Prostate gland (tissue), 2 donors: ENCODE results near the gene PNKP. TPM values are rescaled to one million over a fixed set of nuclear protein-coding genes. Genes with fewer than 3 reads are reported as not detected.

Source experiments
- DNase-seq: peaks from one replicate; pipeline ENCODE4 v3.0.0-alpha.2; 2019; ENCODE audit warnings: low spot score
- H3K27ac ChIP-seq, 2 donors: fragments of 200-600 bp; sonication (generic); 2 replicates each; pipeline ENCODE4 v1.5.1; 2017 to 2019
- H3K27me3 ChIP-seq: fragments of 200-600 bp; sonication (generic); replicated peaks from 2 replicates; pipeline ENCODE4 v1.5.1; 2019; ENCODE audit not compliant: insufficient read depth
- H3K36me3 ChIP-seq, 2 donors: fragments of 200-600 bp; sonication (generic); 1 replicate in 1 of 2; 2 replicates in 1 of 2; pipeline versions ENCODE4 v1.5.1 to v1.8.1; 2017 to 2019
- H3K4me1 ChIP-seq: fragments of 200-600 bp; sonication (generic); replicated peaks from 2 replicates; pipeline ENCODE4 v1.5.1; 2019
- H3K4me3 ChIP-seq, 2 donors: fragments of 200-600 bp; sonication (generic); 2 replicates each; pipeline ENCODE4 v1.5.1; 2017 to 2019
- H3K9me3 ChIP-seq: fragments of 200-600 bp; sonication (generic); 2 replicates; pipeline ENCODE4 v1.5.1; 2017
- POLR2A ChIP-seq: fragments of 450-650 bp; IDR thresholded peaks from one replicate; pipeline ENCODE4 v1.6.1; 2016; ENCODE audit warnings: antibody characterized with exemption, mild to moderate bottlenecking
- POLR2AphosphoS5 ChIP-seq: sonication (generic); formaldehyde crosslinking; IDR thresholded peaks from one replicate; pipeline ENCODE4 v1.6.1; 2017; ENCODE audit warnings: antibody characterized with exemption
- WGBS: methylation state at CpG from one replicate; pipeline ENCODE4 v1.1.5; 2018; 5-methylcytosine and 5-hydroxymethylcytosine counted together
- intact Hi-C: fragments of 100-400 bp; cut with DNase I; formaldehyde crosslinking; loops from one replicate; pipeline ENCODE4 v1.14.2; 2022
- total RNA-seq, 2 donors: library from RNA; depleted of rRNA; stranded (reverse); fragments of >200 nt; gene quantifications; one replicate each; pipeline ENCODE4 v1.1.0, GENCODE V29; 2016
- TF ChIP-seq, protein P1 (sequence below), 4 experiments: fragments of 200-600 bp in 2 of 4; fragments of 450-650 bp in 2 of 4; sonication (generic) in 2 of 4; IDR thresholded peaks; 1 replicate in 3 of 4; 2 replicates in 1 of 4; pipeline ENCODE4 v1.5.1; 2016 to 2019; ENCODE audit warnings: antibody characterized with exemption in 4 of 4, mild to moderate bottlenecking in 2 of 4, moderate library complexity in 2 of 4

The PNKP gene
- total RNA-seq, 2 donors from 2014 or later = 64.9 to 128 TPM

- WGBS = 82% methylated on average over 5 of the region's 5 CpGs
- H3K4me3 ChIP-seq = no peak overlapping the region
- no peaks in the 10 kb centered on the region for H3K4me1 ChIP-seq
- DNase-seq = no peak
- H3K27ac ChIP-seq = no peak overlapping the region
- no peaks in the 10 kb centered on the region for H3K36me3 ChIP-seq
- intact Hi-C loops = no loop called here
- no peaks in the 10 kb centered on the region for H3K9me3 ChIP-seq
- TF ChIP-seq, protein P1, sequence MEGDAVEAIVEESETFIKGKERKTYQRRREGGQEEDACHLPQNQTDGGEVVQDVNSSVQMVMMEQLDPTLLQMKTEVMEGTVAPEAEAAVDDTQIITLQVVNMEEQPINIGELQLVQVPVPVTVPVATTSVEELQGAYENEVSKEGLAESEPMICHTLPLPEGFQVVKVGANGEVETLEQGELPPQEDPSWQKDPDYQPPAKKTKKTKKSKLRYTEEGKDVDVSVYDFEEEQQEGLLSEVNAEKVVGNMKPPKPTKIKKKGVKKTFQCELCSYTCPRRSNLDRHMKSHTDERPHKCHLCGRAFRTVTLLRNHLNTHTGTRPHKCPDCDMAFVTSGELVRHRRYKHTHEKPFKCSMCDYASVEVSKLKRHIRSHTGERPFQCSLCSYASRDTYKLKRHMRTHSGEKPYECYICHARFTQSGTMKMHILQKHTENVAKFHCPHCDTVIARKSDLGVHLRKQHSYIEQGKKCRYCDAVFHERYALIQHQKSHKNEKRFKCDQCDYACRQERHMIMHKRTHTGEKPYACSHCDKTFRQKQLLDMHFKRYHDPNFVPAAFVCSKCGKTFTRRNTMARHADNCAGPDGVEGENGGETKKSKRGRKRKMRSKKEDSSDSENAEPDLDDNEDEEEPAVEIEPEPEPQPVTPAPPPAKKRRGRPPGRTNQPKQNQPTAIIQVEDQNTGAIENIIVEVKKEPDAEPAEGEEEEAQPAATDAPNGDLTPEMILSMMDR (IDR thresholded peaks at IDR 0.05) = no peak
- TF ChIP-seq POLR2A (no peak), POLR2AphosphoS5 (no peak)
- no peaks in the 10 kb centered on the region for H3K27me3 ChIP-seq
Measured at GRCh38 chr19:49910179-49910578, 42.8 kb upstream of the PNKP start.

DNA sequence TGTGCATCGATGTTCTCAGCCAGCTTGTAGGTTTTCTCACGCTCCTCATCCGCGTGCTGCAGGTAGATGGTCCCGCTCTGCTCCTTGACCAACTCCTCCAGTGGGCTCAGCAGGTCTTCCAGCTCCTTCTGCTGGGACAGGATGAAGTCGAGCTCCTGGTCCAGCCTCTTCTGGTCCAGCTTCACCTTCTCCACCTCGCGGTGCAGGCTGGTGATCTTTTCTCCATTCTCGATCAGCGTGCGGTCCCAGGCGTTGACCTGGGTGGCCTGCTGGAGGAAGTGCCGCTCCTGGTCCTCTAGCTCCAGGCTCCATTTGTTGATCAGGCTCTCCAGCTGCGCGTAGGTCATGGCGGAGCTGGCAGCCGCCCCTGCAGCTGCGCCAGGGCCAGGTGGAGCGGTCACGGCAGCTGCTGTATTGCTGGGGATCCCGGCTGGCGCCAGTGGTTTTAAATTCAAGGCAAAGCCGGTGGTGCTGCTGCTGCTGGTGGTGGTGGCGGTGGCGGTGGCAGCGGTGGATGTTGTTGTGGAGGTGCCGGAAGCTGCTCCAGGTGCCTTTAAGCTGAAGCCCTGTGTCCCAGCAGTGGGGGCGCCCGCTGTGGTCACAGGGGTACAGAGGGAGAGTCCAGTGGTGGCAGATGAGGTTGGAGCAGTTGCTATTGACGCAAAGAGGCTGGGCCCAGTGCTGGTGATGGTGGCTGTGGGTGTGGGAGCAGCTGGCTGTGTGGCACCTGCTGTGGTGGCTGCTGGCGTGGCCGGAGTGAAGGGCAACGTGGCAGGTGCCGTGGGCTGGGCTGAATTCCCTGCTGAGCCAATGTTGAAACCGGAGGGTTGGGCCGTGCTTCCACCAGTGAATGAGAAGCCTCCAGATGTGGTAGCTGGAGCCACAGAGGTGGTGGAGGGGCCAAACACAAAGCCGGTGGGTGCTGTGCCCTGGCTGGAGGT, 41.4 kb upstream of the PNKP start:
- DNase-seq = no peak
- Histone ChIP-seq H3K27ac (no peak overlapping the region), H3K36me3 (no peaks in the 10 kb centered on the region), H3K27me3 (no peaks in the 10 kb centered on the region), H3K9me3 (no peaks in the 10 kb centered on the region), H3K4me1 (no peaks in the 10 kb centered on the region), H3K4me3 (no peak overlapping the region)
- TF ChIP-seq, protein P1 (IDR thresholded peaks at IDR 0.05) = no peak
- TF ChIP-seq POLR2AphosphoS5 = no peak
- no peak for TF ChIP-seq POLR2A
- 97% methylated on average over 37 of the region's 37 CpGs for WGBS
- intact Hi-C loops = no loop called here

DNA sequence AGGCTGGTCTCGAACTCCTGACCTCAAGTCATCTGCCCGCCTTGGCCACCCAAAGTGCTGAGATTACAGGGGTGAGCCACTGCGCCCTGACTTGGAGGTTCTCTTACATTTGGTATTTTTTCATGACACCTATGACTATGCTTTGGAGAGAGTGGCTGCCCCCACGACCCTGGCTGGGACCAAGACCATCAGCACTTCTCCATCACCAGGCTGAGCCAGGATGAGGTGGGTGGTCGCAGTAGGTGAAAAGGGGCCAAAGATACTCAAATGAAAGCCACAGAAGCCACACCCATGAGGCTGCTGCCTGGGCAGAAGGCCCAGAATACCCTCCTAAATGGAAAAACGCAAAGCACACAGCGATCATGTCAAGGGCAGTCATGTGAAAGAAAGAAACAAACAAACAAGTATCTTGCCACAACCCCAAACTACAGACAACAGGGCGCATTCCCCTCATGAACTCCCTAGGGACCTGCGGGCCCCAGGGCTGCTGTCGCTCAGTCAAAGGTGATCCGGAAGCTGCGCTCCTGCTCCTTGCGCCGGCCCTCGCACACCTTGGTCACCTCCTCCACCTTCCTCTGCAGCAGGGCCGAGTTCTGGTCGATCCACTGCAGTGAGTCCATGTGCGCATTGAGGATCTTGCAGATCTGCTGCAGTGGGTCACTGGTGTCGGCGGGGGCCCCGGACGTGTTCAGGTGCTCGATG, 40.5 kb upstream of the PNKP start:
- no peak overlapping the region for H3K27ac ChIP-seq
- DNase-seq = no peak
- no peaks in the 10 kb centered on the region for H3K27me3 ChIP-seq
- no peak overlapping the region for H3K4me3 ChIP-seq
- no peaks in the 10 kb centered on the region for H3K9me3 ChIP-seq
- 93% methylated on average over 23 of the region's 23 CpGs for WGBS
- H3K36me3 ChIP-seq = no peaks in the 10 kb centered on the region
- no peak for TF ChIP-seq POLR2AphosphoS5
- TF ChIP-seq, protein P1 (IDR thresholded peaks at IDR 0.05) = no peak
- no peak for TF ChIP-seq POLR2A
- intact Hi-C loops = no loop called here
- no peaks in the 10 kb centered on the region for H3K4me1 ChIP-seq

GRCh38 chr19:49906879-49907564, 39.6 kb upstream of the PNKP start:
- intact Hi-C loops = no loop called here
- Histone ChIP-seq H3K9me3 (no peaks in the 10 kb centered on the region), H3K4me1 (no peaks in the 10 kb centered on the region), H3K36me3 (no peaks in the 10 kb centered on the region), H3K27ac (no peak overlapping the region), H3K4me3 (no peak overlapping the region), H3K27me3 (no peaks in the 10 kb centered on the region)
- 88% methylated on average over 16 of the region's 16 CpGs for WGBS
- TF ChIP-seq POLR2AphosphoS5 (no peak), POLR2A (no peak)
- TF ChIP-seq, protein P1 (IDR thresholded peaks at IDR 0.05) = no peak
- DNase-seq = no peak
